T47D (cell line): Measurements from ENCODE around the gene PAPPA.

ENCODE experiments used
- DNase-seq, 2 experiments: peaks; one replicate each; pipeline versions ENCODE4 v3.0.0 to v3.0.0-alpha.2; 2011 to 2012; ENCODE audit warnings: low read depth in 1 of 2, low spot score in 1 of 2
- JUND ChIP-seq: IDR thresholded peaks from 2 replicates; pipeline ENCODE4 v1.6.1; 2012; ENCODE audit warnings: low read depth
- in situ Hi-C: cut with HindIII; loops from 2 replicates; pipeline ENCODE4 v1.10.0; 2016; ENCODE audit warnings: low sequenced_read_pairs, low pct_unique_long_range_greater_than_20kb

The PAPPA gene

DNA sequence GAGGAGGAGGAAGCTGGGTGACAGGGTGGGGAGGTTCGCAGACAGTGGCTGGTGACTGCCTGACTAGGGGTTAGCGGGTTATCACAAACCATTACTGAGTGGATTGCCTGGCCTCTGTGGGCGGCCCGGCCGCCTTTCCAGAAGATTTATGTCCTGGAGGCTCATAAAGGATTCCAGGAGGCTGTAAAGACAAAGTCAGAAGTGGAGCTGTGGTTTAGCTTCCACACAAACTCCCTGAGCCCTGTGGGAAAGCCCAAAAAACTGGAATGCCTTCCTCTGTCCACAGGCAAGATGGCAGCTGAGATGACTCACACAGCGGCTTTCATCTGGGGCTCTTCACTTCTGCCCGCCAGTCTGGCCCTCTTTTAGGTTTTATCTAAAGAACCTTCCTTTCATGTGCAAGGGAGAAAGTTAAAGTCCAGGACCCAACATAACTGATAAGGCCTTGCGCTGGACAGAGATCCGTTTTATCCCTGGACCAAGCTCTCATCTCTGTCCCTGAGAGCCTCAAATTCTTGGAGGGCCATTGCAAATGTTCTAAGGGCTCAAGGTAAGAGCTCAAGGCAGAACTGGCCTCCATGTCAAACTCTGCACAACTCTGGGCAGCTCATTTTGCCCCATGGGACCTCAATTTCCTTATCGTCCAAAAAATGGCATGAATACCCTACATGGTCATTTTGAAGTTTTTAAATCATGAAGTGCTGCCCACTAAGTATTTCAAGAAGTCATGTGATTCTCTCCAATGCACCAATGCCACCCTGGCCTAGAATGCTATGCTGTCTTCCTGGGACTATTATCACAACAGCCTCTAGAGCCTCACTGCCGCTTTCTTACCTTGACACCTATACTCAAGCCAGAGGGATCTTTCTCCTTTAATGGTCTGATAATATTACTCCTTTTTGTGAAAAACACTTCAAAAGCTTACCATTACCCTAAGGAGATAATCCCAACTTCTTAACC, 284.1 kb downstream of the PAPPA start:
- DNase-seq = no peak
- TF ChIP-seq JUND = no peak
- in situ Hi-C loops = no loop called here

DNA sequence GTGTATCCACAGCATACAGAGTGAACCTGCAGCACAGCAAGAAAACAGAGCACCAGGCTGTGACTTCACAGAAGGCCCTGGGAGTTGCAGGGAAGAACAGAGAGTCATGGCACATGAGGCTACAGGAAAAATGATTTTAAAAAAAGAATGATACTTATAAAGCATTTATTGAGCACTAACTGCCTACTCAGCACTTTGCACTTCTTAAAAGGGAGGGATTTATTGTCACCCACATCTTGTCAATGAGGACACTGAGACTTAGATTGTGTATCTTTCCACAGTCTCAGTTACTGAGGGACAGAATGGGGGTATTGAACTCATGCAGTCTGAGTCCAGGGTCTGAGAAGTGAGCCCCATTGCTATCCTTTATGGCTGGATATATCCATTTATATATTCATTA, 288.9 kb downstream of the PAPPA start:
- no peak for DNase-seq
- TF ChIP-seq JUND = no peak
- in situ Hi-C loops = no loop called here

GRCh38 chr9:116447934-116448333, 294.3 kb downstream of the PAPPA start:
- no peak for DNase-seq
- in situ Hi-C loops = no loop called here
- no peak for TF ChIP-seq JUND

DNA sequence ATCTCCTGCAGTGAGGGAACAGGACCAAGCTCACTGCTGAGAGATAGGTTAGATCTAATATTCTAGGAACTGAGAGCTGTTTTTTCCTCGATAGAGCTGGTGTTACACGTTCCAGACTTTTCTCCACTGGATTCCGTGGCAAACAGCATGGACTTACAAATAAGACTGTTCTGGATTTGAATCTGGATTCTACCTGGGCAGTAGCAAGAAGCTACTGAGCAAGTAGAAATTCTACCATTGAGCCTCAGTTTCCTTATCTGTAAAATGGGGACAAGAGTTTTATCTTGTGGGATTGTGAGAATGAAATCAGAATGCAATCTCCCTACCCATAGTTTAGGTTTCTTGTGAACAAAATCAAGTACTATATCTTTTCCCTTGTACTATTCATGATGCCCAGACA, 294.8 kb downstream of the PAPPA start:
- in situ Hi-C loops = no loop called here
- TF ChIP-seq JUND = no peak
- DNase-seq = no peak

DNA sequence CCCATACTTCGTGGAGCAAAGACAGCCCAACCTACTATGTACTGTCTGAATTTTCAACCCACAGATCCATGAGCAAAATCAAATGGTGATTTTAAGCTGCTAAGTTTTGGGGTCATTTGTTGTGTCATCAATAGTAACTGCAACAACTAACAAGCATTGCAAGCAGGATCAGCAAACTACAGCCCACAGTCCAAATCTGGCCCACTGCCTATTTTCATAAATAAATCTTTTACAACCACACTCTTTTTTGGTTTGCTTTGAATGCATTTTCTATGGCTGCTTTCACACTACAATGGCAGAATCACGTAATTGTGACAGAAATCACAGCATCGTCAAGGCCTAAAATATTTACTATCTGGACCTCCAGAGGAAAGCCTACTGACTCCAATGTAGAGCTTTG, 296.4 kb downstream of the PAPPA start:
- no peak for DNase-seq
- TF ChIP-seq JUND = no peak
- in situ Hi-C loops = no loop called here

DNA sequence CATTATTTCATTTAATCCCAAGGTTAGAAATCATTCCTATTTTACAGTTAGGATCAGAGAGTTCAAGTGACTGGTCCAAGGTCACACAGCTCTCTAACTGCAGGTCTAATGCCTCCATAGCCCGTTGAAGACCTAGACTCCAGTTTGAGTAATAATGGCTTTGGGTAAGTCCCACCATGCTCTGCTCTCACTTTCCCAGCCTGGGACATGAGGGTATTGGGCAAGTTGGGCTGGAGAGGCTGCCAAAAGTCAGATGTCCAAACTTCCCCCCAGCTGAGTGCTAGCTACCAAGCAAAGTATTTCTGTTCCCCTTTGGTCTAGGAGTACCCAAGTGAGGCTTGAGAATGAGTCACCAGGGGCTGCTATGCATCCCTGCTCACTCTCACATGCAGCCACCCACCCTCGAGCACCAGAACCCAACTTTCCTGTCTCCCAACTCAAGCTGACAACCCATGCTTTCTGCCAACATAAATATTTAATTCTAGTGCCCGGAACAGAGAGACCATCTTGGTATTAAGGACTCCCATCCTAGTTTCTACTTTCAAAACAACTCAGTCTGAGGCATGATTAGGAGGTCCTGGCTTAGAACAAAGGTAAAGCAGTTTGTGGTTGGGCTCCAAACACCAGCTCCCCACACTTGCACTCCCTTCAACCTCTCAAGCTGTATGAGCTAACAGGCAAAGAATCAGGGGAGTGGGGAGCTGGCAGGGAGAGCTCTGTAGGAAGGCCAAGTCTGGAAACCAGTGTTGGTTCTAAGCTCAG, 297.0 kb downstream of the PAPPA start:
- peak in 1 of 2 experiments; percentile 83 for DNase-seq
- in situ Hi-C loops = no loop called here
- TF ChIP-seq JUND = no peak

GRCh38 chr9:116451500-116452115, 298.0 kb downstream of the PAPPA start:
- TF ChIP-seq JUND = no peak
- in situ Hi-C loops = no loop called here
- peak in 1 of 2 experiments; percentile 63 for DNase-seq
